HG03135 (cell line): ENCODE results near the gene DNAI4.
"Not testable (repeated sequence)": the region's sequence is repeated elsewhere in the genome, so short reads cannot be mapped to it uniquely, and the experiment has no call there.

Experiments
- ATAC-seq: cut with Tn5 transposase; IDR thresholded peaks from one replicate; pipeline ENCODE4 v1.9.1; 2021; ENCODE audit warnings: mild to moderate bottlenecking, moderate library complexity; ENCODE audit not compliant: unreplicated experiment

Gene DNAI4

DNA sequence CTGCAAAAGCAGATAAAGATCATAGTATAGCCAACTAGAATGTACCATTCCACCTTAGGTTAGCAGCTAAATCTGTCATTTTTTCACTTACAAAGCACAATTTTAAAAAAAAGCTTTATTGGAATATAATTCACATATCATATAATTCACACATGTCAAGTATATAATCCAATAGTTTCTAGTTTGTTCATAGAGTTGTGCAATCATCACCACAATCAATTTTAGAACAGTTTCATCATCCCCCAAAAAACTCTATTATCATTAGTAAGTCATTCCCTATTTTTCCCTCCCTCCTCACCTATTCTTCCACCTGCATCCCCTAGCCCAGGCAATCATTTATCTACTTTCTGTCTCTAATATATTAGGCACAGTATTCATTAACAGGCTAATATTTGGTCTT is 91.5 kb downstream of the DNAI4 start:
- ATAC-seq: no peak

GRCh38 chr1:66831529-66832239 is 93.0 kb downstream of the DNAI4 start:
- no peak for ATAC-seq

GRCh38 chr1:66824771-66825170 is 99.9 kb downstream of the DNAI4 start:
- ATAC-seq: no peak

DNA sequence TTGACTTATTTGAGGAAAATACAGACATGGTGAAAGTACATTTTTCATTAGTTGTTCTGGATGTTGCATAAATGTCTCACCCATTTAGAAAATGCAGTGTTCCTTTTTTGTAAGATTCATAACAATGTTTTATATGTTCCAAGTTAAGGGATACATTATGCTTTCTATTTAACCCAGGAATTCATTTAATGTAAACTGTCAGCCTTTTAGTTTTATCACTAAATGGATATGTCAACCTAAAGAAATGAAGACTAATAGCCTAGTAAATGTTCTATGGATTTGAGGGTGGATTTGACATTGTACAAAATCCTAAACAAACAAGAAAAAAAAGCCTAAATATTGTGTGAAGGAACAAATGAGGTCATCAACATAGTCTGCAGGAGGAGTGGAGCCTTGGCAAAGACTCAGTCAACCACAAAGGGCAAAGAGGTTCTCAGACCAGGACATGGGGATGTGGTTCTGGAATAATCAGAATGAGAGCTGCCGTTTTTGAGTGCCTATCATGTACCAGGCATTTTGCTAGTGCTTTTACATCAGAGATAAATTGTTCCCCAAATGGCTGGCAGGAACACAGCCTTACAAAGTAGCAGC is 114.8 kb downstream of the DNAI4 start:
- no peak for ATAC-seq

GRCh38 chr1:66809245-66809644 is 115.4 kb downstream of the DNAI4 start:
- ATAC-seq: no peak

DNA sequence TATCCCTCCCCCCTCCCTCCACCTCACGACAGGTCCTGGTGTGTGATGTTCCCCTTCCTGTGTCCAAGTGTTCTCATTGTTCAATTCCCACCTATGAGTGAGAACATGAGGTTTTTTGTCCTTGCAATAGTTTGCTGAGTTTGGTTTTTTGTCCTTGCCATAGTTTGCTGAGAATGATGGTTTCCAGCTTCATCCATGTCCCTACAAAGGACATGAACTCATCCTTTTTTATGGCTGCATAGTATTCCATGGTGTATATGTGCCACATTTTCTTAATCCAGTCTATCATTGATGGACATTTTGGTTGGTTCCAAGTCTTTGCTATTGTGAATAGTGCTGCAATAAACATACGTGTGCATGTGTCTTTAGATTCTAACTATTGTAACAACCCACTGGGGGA is 128.8 kb downstream of the DNAI4 start:
- not testable (repeated sequence) for ATAC-seq

- ATAC-seq: no peak
Measured at GRCh38 chr1:66791621-66792610, 132.7 kb downstream of the DNAI4 start.

GRCh38 chr1:66788231-66788939 is 136.3 kb downstream of the DNAI4 start:
- ATAC-seq: no peak

DNA sequence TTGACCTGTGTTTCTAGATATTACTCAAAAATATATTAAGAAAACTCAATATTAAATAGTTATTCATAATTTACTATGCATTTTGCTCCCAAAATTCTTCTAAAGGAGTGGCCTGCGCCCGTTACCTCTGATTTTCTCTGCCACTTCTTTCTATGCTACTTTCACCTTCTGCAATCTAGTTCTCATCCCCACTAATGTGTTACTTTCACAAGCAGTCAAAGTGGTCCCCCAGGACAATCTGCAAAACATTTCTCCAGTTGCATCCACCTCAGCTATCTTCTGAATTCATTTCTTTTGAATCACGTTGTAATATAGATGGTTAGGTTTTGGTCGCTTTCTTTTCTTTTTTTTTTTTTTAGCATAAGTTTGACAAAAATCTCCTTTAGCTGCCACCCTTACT is 137.0 kb downstream of the DNAI4 start:
- no peak for ATAC-seq

GRCh38 chr1:66785800-66786199 is 138.9 kb downstream of the DNAI4 start:
- not testable (repeated sequence) for ATAC-seq

DNA sequence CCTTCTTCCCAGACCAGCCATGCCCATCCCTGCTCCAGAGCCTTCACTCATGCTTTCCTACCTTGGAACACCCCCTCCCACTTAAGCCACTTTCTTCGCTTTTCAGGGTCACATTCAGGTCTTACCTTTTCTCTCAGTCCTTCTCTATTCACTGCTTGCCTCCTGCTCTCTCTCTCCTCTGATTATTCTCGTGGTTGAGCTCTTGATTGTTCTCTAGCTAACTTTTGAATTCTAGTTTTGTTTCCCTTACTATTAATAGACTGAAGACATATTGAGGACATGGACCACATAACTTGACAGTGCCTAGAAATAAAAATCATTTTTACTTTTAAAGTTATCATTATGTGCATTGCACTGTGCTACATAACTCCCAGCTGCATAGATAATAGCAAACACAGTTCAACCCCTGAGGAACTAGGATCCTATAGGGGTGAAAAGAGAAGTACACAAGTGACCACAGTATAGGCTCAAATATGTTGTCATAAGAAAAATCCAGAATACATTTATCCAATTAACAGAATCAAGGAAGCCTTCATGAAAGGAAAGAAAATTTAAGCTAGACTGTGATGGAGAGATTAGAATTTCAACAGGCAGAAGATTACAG is 145.1 kb downstream of the DNAI4 start:
- ATAC-seq: no peak

GRCh38 chr1:66778969-66779368 is 145.7 kb downstream of the DNAI4 start:
- ATAC-seq: no peak

GRCh38 chr1:66778266-66778665 is 146.4 kb downstream of the DNAI4 start:
- no peak for ATAC-seq

DNA sequence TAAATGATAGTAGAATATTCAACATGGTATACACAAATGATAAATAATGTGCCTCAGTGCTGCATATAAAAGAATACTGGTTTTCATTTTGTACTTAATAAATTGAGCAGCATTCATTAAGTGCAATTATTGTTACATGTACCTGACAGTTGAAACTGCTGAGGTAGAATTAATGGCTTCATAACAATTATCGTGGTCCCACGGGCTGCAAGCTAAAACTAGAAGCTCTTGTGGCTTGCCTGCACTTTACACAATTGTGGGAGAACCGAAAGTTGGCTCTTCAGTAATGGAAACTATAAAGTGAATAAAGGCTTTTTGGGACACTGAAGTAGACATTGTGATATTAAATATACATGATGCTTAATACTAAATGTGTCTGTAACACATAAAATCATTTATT is 146.8 kb downstream of the DNAI4 start:
- no peak for ATAC-seq

DNA sequence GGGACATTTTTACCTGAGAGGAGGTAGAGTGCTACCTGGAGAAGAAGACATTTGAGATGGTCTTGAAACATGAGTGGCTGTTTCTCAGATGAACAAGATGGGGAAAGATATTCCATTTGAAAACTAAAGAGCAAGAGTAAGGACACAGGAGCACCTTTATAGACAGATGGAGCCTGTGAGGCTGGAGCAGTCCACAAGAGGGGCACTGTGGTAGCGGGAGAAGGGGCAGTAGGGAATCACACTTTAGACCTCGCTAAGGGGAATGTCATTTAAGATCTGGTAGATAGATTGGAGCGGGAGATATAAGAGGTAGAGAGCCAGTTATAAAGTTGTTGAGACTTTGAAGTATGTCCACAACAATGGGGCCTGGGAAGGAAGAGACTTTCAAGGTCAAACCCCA is 149.0 kb downstream of the DNAI4 start:
- no peak for ATAC-seq

DNA sequence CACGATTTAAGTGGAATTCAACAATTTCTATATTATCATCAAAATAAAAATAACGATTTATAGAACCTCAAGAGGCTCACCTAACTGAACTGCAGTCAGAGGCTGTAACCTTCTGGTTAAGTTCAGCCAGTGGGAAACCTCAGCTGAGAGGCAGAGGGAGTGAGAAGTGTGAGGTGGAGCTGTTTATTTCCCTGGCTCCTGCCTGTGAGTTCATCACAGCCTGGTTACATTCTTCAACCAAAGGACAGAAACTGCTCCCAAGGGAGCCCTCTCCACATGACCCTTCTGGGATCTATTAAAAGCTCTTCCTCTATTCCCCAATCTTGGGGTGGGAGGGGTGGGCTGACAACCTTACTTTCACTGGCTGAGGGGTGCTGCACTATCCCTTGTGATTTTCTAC is 150.2 kb downstream of the DNAI4 start:
- ATAC-seq: no peak

GRCh38 chr1:66773227-66773626 is 151.4 kb downstream of the DNAI4 start:
- no peak for ATAC-seq

DNA sequence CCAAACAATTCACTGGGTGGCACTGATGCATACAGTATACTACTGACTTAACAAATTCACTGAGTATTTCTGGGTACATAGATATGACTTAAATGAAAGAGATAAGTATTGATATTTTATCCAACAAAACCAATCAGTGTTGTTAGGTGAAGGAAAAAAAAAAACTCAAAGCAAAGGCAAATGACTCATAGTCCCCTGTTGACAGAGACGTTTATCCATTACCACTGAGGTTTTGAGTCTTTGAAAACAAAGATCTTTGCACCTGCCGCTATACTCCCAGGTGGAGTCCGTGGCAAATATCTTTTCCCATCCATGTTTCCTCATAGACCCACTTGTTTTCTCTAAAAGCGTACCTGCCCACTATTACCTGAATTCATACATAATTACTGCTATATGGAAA is 154.0 kb downstream of the DNAI4 start:
- ATAC-seq: no peak

DNA sequence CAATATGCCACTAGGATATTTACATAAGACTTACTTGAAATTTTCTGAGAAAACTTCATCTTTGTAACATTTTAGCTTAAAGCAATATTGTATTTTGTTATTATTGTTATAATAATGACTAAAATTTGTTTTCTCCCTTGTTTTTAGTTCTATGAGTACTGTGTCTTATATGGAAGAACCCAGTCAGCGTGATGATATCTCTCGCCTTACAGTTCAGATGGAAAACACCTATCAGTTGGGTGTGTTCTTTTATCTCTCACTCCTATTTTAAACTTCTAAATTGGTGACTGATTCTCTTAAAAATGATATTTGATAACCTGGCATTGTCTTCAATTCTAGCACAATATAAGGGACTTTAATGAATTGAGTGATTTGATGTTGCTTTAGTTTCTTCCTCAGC is 154.4 kb downstream of the DNAI4 start:
- ATAC-seq: no peak

DNA sequence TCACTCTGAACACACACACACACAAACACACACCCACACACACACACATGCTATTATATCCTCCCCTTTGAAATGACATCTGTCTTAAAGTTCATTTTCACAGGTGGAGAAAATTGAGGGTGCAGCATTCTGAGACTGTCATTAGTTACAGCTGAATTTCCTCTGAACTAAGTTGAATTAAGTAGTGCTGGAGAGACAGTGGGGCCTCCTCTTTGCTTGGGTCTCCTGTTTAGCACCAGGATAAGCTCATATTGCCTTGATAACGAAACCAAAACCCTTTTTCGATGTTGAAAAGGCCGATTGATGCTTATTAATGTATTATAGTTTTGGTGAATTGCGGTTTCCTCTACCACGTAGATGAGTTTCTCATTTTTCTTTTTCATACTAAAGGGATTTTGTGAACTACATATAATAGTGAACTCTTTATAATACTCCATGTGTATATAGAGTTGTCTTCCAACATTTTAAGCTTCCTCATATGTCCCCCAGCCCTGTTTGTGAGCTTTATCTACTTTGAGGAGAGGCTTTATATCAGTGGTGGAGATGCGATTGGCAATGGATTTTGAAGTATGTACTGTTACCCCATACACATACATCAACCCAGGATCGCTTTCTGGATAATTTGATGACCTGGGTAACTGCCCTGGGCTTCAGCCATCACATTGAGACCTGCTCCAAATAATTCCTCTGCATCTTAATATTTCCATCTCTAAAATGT is 155.0 kb downstream of the DNAI4 start:
- ATAC-seq: no peak
